ENCODE results near the gene LYSMD4.
A peak's percentile ranks its signal among the peaks of the same experiment; 100 is the strongest.
"Not testable (repeated sequence)": the region's sequence is repeated elsewhere in the genome, so short reads cannot be mapped to it uniquely, and the experiment has no call there.

LYSMD4 gene

DNA sequence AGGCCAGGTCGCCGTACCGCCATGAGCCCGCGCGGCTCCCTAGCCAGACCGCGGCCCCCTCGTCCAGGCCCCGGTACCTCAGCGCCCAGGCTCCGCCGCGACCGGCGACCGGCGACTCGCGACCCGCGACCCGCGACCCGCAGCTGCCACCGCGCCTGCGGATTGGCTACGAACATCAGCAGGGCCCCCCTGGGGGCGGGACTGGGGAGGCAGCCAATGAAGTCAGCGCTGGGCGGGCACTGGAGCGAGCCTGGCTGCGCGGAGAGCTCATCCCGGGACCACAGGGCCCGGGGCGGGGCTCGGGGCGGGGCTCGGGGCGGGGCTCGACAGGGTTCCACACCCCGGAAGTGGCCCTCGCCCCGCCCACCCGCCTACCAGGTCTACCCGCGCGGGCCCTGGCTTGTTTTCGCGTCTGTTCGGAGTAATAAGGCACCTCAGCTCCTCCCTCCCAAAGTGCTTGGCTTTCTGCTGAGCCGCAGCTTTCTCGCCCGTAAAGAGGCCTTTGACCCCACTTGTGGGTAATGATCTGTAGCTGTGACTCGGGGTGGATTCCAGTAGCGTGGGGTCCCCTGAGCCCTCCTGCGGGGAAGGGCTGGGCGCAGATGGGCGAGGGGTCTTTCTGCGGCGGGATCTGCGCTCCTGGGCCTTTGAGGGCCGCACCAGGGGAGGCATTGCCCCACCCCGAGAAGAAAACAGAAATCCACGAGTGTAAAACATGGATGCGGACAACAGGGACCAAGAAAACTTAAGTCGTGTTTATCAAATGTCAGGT, at the start of gene LYSMD4:
TSS of gene LYSMD4 (minus strand) at position 170 of the 772 bp plus-strand sequence. CDS start 1,438 bp downstream, outside the sequence.
- DNase-seq, result peak; percentile 73

DNA sequence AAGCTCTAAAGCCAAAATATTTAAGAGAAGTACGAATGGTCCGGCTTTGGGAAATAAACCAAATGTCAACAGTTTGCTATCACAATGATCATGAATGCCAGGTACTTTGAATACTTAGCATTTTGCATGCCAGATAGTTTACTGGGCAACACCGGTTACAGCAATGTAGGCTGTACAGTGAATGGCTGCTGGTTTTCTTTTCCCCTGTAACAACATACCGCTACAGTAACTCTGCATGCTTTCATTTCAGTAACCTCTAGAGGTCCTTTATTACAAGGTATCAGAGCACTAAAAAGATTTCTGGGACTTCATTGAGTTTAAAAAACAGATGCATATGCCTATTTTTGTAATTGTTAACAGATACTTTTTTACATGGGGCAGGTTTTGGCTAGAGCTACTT, 48.8 kb upstream of the LYSMD4 start:
- not testable (repeated sequence) for DNase-seq

DNA sequence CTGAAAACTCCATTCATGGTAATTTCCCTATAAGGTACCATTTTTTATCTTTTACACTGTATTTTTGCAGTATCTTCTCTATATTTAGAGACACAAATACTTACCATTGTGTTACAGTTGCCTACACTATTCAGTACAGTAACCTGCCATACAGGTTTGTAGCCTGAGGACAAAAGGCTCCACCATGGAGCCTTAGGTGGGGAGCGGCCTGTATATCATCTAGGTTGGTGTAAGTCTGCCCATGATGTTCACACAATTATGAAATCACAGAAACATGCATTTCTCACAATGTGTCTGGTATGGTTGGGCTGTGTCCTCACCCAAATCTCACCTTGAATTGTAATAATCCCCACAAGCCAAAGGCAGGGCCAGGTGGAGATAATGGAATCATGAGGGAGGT, 43.9 kb upstream of the LYSMD4 start:
- no peak for DNase-seq

DNA sequence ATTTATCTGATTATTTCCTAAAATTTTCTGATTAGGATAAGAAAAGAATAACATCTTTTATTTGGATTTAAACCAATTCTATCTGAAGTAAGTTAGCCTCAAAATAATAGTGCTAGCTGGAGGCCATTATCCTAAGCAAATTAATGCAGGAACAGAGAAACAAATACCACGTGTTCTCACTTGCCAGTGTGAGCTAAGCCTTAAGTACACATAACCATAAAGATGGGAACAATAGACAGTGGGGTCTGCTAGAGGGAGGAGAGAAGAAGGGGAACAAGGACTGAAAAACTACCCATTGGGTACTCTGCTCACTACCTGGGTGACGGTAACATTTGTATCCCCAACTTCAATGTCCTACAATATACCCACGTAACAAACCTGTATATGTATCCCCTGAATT, 31.3 kb upstream of the LYSMD4 start:
- peak; percentile 18 for DNase-seq

DNA sequence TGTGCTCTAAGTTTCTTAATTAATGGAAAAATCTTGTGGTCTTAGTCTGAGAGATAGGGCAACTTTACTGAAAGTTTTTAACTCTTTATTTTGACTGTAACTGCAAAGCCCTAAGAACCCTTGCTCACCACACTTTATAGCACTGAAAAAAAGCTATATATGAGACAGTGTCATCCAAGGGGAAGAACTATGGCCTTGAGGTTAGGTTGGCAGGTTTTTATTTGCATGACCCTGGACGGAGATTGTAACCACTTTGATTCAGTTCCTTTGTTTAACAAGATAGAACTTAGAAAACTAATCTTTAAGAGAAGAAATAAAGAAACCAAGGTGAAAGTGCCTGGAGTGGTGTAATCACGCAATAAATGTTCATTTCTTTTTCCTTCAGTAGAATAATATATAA, 30.6 kb upstream of the LYSMD4 start:
- DNase-seq, result no peak

DNA sequence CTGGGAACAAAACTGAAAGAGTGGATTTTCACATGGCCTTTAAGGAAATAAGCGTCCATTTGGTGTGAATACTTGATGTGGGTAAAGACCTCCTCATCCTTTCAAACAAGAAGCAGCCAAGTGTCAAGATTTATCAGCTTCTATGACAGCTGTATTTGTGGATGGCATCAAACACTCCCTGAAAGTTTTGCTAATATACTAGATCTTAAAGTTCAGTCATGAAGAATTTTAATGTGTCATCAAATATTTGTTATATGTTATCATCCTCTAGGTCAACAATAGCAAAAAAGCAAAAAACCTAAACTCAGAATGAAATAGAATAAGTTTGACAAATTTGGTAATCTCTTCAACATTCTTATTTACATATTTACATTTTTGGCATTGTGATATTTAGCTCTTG, 29.1 kb upstream of the LYSMD4 start:
- no peak for DNase-seq

DNA sequence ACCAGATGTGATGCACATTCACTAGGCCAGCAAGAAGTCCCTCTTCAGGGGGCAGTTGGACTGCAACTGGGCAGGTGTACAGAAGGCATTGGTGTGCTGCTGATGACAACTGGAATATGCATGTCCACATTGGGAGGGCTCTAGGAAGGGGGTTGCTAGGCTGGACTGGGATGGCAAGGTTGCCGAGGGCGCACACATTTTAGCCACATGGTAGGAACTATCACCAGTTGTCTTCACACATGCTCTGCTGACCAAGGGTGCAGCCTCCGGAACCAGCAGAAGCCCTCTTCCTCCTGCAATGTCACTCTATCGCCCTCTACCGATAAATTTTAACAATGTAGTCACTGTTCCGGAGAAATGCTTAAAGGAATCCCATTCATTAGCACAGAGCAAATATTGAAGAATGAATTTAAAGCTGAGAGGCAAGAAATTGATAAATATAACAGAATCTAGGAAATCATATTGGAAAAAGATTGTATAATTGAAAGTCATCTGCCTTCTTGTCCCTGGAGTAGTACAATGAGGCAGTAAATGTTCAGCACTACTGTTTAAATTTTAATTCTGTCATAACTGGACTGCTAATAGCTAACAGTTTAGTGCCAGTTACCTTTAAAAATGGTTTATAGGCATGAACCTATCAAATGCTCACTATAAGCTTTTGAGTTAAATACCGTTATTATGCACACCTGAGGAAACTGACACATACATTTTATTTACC, 22.6 kb upstream of the LYSMD4 start:
- DNase-seq, result peak; percentile 62

DNA sequence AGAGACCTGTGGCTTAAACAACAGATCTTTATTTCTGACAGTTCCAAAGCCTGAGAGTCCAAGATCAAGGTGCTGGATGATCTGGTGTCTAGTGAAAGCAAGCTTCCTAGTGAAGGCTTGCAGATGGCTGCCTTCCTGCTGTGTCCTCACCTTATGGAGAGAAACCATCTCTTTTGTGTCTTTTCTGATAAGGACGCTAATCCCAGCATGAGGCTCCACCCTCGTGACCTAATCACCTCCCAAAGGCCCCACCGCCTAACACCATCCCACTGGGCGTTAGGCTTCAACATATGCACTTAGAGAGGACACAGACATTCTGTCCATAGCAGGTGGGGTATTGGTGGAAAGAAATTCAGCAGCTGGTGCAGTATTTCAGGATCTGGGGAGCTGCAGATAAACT, 19.8 kb upstream of the LYSMD4 start:
- no peak for DNase-seq

DNA sequence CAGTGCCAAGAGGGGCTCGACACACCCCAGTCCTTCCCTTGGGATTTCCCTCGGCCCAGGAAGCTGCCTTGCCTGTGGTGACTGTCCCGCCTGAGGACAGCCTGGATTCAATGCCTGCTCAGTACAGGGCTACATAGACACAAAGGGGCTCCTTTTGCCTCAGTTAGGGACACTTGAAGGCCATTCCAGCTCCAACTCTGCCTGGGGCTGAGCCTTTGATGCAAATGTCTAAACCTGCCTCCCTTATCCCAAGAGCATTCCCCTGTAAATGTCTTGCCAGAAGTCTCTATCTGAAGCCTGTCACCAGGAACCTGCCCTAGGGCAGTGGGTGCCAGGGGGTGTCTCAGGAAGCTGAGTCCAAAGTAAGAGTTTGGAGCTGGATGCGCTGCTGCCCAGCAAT, 19.3 kb upstream of the LYSMD4 start:
- DNase-seq, result no peak

DNA sequence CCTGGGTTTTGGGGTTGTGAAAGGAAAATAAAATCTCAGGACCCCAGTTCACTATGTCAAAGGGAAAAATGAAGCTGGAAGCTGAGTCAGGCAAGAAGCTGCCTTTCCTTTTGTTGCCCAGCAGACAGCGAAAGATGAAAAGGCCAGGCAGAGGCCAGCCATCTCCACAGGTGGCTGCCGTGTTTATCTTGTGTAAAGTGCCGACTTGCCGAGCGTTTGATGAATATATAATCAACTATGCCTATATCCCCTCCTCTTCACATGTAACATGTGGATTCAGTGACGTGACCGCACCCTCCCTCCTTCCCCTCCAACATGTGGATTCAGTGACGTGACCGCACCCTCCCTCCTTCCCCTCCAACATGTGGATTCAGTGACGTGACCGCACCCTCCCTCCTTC, 17.1 kb upstream of the LYSMD4 start:
- not testable (repeated sequence) for DNase-seq

DNA sequence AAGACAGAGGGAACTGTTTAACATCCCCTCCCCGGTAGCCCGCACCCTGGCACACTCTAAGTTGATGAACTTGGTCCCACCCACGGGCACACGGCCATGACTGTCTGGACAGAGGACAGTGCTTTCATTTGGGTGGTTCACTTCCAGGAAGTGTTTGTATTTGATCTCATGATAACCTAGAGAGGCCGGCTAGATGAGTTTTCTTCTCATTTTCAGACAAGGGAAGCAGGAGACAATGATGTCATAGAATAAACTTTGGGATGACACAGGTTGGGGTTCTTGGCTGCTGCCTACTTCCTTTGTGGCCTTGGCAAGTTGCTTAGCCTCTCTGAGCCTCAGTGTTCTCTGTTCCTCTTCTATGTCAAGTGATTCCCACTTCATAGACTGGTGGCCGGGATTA, 16.1 kb upstream of the LYSMD4 start:
- no peak for DNase-seq

DNA sequence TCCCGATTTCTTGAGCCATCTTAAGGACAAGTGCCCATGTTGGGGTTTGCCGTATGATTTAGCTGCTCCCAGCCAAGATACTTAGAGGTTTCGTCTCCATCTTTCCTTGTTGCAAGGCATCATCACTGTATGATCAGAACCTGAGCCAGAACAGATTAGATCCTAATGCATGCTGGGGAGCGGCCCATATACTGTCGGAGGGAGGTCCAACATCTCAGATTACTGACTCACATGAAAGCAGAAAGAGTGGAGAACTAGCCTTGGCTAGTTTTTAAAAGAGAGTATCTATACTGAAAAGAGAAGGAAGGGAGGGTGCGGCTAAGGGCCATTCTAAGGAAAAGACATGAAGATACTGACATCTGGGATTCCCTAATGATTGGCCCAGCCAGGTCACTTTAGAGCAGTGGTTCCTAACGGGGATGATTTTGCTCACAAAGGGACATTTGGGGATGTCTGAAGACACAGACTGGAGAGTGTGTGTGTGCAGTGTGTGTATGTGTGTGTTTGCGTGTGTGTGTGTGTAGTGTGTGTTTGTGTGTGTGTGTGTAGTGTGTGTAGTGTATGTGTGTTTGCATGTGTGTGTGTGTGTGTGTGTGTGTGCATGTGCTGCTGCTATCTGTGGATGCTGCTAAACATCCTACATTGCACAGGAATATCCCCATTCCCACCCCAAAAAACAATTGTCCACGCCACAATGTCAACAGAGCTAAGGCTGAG, 12.3 kb upstream of the LYSMD4 start:
- no peak for DNase-seq

DNA sequence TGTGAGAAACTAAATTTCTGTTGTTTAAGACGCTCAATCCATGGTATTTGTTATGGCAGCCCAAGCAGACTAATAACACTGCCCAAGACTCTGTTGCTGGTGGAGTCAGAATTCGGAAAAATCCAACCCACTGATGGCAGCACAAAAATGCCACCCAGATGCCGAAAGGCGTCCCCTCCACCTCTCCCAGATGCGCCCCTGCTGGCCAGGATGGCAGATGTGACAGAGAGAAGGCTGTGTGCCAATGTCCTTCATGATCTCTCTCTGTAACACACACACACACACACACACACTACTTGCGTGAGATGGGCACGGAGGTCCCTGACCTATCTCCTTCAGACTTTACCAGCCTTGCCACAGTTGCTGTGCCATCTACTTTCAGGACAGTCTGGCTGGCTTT, 10.9 kb upstream of the LYSMD4 start:
- no peak for DNase-seq

DNA sequence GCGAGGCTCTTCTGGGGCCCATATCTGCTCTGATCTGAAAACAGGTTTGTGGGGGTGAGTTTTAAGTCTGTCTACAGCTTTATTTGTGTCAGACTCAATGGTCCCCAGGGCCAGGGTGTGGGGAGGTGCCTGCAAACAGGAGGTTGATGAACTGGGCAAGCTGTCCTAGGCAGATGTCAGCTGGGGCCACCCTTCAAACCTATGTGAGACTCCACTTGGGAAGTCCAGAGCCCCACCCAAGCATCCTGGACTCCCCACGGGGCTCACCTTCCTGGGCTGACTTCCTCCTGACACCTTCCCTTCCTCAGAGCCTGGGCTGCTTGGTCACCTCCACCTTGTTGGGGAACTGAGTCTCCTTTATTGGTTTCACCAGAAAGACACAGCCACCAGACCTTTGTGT, 8.6 kb upstream of the LYSMD4 start:
- DNase-seq, result no peak

DNA sequence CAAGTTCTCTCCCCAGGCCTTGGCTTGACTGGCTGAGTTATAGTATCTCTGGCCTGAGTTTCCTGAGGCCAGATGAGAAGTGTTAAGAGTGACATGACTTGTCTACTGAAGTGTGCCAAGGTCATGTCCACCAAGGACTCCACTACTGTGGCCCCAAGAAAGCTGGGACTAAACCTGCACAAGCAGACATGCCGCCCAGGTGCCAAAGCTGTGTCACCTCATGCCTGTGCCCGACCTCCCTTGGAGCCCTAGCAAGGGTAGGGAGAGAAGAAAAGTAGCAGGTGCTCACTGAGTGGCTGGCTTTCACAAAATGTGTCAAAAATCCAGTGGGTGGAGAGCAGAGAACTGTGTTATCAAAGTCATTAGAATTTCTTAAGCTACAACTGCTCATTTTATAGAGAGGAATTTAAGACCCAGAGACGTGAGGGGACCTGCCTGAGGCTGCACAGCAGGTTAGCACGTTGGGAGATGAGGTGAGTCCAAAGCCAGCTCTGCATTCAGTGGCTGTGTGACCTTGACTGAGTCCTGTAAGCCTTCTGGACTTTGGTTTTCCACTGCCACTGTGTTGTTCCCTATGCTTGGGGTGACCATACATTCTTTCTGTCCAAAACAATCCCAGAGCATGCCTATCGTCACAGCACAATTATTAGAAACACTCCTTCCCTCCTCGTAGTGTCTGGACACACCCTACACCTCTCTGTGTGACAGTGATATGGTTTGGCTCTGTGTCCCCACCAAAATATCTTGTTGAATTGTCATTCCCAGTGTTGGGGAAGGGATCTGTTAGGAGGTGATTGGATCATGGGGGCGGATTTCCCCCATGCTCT, 5.0 kb upstream of the LYSMD4 start:
- no peak for DNase-seq

DNA sequence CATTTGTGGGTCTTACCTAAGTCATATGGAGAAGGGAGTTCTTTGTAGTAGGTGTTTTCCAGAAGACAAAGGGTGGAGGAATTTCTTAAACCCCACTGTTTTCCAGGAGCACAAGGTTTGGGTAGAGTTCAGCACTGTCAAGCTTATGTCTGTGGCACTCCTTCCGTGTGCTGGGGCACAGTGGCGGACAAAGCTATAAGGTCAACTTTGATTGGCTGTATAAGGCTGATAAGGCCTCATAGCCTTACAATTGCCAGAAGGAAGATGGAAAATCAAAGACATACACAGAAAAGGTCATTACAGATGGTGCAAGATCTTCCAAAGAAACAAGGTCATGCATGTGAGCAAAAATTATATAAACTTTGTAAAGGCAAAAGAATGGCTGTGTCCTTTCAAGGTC, 3.5 kb upstream of the LYSMD4 start:
- no peak for DNase-seq

DNA sequence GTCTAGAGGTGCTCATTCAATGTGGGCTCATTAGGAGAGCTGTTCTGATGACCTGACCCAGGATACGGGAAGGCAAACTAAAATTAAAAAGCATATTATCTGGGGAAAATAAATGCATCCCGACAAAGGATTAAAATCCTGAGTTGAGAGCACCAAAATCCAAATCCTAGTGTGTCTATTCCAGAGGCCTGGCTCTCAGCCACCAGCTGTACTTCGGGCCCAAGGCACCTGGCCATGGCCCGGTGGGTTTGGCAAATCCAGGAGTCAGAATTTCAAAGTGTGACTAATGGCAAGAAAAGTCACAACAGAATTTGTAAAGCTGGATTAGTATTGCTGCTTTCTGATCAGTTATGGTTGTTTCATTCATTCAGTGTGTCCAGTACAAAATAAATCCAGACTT, 2.6 kb upstream of the LYSMD4 start:
- DNase-seq, result no peak

DNA sequence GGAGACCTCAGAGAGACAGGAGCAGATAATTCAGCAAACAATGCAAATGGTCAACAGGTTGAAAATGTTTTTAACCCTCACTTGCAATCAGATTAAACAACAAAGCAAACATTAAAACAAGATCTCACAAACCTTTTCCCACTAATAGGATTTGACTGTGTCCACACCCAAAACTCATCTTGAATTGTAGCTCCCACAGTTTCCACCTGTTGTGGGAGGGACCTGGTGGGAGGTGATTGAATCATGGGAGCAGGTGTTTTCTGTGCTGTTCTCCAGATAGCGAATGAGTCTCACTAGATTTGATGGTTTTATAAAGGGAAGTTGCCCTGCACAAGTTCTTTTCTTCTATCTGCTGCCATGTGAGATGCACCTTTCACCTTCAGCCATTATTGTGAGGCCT, 1.3 kb upstream of the LYSMD4 start:
- no peak for DNase-seq

DNA sequence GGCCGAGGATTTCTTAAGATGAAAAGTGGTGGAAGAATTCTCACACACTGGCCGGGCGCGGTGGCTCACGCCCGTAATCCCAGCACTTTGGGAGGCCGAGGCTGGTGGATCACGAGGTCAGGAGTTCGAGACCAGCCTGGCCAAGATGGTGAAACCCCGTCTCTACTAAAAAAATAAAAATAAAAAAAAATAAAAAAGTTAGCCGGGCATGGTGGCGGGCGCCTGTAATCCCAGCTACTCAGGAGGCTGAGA, 729 bp upstream of the LYSMD4 start:
- not testable (repeated sequence) for DNase-seq

DNA sequence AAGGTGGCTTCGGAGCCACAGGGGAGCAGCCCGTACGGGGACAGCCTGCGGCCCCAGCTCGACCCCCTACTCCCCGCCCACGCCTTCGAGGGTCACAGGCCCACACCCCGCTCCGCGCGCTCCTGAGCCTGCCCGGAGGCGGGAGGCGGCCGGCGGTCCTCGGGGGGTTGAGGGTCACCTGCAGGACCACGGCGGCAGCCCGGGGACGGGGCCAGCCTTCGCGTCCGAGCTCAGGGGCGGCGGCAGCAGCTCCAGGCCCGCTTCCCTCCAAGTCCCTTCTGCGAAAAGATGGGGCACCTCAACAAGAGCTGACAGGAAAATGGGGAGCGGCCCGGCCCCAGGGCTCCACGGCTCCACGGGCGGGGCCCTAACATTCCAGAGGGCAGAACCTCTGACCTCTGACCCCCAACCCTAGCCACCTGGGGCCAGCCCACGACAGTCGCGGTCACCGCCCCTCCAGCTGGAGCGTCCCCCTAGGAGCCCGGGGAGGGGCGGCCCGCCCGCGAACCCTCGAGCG, 428 bp downstream of the LYSMD4 start:
- no peak for DNase-seq

DNA sequence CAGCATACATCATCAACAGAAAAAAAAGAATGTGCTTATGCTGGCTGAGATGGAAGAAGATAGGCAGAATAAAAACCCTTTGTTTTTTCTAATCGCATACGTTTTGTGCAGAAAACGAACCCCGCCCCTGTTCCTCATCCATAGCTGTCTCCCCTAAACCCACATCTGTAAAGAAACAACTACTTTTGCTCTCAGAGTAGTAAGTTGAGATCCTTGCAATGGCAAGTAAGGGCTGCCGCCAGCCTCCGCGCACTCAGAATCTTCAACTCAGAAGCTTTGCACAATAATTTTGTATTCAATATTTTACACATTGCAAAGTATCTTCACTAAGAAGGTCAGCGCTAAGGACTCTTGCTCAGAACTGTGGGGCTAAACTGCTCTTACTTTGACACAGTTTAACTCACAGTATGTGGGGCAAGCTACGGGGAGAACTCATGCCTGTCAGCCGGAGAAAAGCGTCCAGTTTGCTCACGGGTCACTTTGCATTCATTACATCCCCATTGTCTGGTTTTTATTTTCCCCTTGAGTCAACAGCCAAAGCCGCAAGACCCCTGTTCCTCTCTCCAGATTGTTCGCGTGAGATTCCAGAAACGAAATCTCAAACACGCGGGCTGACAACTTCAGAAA, 1.0 kb downstream of the LYSMD4 start:
- no peak for DNase-seq

DNA sequence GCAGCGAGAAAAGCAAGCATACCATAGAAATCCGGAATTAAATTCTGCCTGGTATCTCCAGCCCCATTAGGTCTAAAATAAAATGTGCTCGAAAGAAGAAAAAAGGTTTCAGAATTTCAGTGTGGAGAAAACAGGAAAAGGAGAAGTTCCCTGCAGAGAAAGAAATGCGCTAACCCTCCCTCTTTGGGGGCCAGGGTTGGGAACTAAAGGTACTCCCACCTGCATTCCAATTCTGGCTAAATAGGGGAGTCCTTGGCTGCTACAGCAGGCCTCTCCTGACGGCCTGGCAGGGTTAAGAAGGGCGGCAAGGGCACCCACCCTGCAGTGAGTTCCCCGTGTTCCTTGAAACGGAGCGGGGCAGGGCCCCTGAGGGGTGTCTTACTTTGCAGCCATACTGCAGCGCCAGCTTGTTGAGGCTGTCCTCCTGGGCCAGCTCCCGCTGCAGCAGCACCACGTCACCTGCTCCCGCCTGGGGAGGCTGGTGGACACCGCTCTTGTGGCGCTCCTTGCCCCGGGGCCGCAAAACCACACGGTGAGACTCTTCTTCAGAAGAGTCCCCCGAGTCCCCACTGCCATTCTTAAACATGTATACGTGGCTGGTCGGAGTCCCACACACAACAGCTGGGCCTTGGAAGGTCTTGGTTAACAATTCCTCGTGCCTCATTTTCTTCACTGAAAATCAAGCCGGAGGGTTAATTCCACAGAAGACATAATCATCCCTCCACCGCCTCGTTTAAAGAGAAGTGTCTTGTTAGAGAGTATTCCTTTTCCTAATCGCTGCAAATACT, 1.7 kb downstream of the LYSMD4 start:
- no peak for DNase-seq

Data from NCI-H1417 treated with DMSO at 0.1 percent for 48 hours (cell line).